ENCODE measurements around the gene GRID2.
"Not testable (repeated sequence)": the region's sequence is repeated elsewhere in the genome, so short reads cannot be mapped to it uniquely, and the experiment has no call there.

Gene GRID2

GRCh38 chr4:92303621-92304027, at the start of gene GRID2:
TSS of gene GRID2 (plus strand) at chr4:92303966.
- DNase-seq = no peak

DNA sequence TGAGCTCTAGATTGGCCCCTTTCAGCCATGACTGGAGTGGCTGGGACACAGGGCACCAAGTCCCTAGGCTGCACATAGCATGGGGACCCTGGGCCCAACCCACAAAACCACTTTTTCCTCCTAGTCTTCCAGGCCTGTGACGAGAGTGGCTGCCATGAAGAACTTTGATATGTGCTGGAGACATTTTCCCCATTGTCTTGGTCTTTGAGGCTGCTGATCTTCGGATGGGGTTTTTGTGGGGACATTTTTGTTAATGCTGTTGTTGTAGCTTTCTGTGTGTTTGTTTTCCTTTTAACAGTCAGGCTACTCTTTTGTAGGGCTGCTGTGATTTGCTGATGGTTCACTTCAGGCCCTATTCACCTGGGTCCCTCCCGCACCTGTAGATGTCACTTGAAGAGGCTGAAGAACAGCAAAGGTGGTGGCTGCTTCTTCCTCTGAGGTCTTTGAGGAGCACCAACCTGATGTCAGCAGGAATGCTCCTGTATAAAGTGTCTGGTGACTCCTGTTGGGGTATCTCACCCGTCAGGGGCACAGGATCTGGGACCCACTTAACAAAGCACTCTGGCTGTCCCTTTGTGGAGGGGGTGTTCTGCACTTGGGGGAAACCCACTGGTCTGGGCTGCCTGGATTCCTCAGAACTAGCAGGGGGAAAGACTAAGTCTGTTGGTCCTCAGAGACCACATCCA, 49.6 kb upstream of the GRID2 start:
- DNase-seq = no peak

GRCh38 chr4:92254767-92255442, 48.9 kb upstream of the GRID2 start:
- DNase-seq = no peak

GRCh38 chr4:92255920-92256244, 47.9 kb upstream of the GRID2 start:
- DNase-seq = no peak

DNA sequence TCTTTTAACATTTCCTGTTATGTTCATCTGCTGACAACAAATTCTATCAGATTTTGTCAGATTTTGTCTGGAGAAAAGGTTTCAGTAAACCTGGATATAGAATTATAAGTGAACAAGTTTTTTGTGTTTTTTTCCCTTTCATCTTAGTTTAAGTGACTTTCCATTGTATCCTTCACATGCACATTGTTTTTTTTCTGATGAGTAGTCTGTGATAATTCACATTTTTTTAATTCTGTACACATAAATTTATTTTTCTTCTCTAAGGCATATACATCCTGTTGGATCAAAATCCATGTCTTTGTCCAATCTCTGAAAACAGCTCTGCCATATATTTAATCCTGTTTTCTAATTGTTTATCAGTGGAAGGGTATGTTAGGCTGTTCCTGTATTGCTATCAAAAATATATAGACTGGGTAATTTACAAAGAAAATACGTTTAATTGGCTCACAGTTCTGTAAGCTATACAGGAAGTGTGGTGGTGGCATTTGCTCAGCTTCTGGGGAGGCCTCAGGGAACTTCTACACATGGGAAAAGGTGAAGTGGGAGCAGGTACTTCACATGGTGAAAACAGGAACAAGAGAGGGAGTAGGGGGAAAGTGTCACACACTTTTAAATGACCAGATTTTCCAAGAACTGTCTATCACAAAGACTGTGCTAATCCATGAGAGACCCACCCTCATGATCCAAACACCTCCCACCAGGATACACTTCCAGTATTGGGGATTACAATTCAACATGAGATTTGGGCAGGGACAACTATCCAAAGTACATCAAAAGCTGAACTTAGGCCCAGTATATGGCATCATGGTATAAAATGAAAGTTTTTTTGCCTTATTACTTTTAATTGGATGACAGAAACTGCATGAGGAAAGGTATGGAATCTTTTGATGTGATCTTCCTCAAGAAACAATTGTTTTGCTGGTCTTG, 45.6 kb upstream of the GRID2 start:
- no peak for DNase-seq

GRCh38 chr4:92261256-92261655, 42.5 kb upstream of the GRID2 start:
- DNase-seq = no peak

- DNase-seq = no peak
Measured at GRCh38 chr4:92262371-92262770, 41.4 kb upstream of the GRID2 start.

- no peak for DNase-seq
Measured at GRCh38 chr4:92263010-92263409, 40.8 kb upstream of the GRID2 start.

DNA sequence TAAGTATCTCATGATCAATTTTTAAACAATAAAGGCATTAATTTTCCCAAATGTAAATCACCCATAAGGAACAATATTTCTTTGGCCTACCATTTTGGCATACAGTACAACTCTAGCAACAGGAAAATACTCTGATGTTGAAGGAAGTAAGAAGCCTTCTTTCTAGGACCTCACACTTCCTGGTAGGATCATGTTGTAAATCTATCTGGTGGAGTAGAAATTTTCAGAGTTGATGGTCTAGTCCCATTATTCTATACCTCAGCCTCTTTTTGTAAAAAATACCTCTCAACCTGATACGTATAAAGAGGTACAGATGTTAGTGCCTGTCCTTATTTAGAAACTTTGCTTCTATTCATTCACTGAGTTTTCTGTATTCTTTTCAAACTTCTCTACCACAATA, 40.2 kb upstream of the GRID2 start:
- DNase-seq = no peak

DNA sequence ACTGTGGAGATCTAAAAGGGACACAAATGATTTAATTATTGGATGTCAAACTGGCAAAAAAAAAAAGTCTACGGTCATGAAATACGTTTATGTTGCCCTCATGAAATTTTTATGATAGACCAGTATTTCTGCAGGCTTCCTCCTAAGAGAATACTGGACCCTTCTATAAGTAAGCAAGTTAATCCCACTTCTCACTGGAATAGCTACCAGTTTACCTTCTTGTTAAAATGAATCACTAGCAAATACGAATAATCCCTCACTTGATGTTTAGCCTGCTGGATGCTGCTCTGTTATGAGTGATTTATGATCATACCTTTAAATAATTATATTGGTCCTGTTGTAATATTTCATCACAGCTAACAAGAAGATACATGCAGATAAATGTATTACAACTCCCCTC, 39.6 kb upstream of the GRID2 start:
- no peak for DNase-seq

GRCh38 chr4:92265021-92265420, 38.7 kb upstream of the GRID2 start:
- no peak for DNase-seq

- DNase-seq = no peak
Measured at GRCh38 chr4:92265798-92266197, 38.0 kb upstream of the GRID2 start.

- no peak for DNase-seq
Measured at GRCh38 chr4:92266521-92266920, 37.2 kb upstream of the GRID2 start.

GRCh38 chr4:92268642-92269041, 35.1 kb upstream of the GRID2 start:
- no peak for DNase-seq

- no peak for DNase-seq
Measured at GRCh38 chr4:92270908-92271307, 32.9 kb upstream of the GRID2 start.

GRCh38 chr4:92271551-92271950, 32.2 kb upstream of the GRID2 start:
- DNase-seq = not testable (repeated sequence)

DNA sequence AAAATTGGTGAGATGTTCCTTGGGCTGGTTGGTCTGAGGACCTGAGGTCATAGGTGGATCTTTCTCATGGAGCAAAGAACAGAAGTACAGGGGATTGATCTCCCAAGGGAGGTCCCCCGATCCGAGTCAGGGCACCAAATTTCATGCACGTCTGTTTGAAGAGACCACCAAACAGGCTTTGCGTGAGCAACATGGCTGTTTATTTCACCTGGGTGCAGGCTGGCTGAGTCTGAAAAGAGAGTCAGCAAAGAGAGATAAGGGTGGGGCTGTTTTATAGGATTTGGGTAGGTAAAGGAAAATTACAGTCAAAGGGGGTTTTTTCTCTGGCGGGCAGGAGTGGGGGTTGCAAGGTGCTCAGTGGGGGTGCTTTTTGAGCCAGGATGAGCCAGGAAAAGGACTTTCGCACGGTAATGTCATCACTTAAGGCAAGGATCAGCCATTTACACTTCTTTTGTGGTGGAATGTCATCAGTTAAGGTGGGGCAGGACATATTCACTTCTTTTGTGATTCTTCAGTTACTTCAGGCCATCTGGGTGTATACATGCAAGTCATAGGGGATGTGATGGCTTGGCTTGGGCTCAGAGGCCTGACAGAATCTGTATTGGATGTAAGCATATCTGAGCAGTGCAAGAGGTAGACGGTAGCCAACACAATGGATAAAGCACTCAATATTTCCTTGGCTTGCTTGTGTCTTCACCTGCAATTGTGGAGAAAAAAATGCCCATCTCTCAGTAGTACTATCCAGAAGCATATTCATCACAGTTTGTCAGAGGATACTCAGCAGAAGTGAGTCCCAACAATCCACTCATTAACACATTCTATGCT, 26.5 kb upstream of the GRID2 start:
- not testable (repeated sequence) for DNase-seq

DNA sequence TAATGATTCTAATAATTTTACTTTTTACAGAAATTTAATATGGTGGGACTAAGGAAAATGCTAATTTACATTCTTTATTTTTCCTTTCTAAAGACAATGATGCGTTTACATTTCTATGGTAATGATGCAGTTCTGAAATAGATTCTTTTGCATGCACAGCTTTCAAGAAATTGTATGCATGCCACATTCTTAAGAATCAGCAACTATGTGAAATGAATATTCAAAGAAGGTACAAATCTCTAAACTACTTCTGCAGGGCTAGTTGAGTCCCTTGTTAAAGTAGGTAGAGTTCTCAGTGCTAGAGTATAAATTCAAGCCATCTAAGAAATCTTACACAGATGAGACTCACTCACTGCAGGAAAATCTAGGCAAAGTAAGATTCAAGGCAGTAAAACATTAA, 24.5 kb upstream of the GRID2 start:
- DNase-seq = no peak

GRCh38 chr4:92299152-92299551, 4.6 kb upstream of the GRID2 start:
- DNase-seq = no peak

GRCh38 chr4:92304121-92304520, 355 bp downstream of the GRID2 start:
- no peak for DNase-seq

DNA sequence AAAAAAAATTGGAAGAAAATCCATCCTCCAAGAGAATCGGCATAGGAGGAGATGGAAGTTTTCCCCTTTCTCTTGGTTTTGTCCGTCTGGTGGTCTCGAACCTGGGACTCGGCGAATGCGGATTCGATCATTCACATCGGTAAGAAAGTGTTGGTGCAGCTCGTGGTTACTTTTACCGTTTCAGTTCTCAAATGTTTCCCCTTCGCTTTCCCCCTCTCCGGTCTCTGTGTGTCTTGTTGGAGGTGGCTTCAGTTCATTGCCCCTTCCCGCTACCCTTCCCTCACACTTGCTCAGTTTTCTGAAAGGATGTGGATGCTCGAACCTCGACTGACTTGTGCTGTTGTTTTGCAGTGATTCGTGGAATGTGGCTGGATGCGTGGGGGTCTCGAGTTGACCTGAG, 840 bp downstream of the GRID2 start:
- no peak for DNase-seq

DNA sequence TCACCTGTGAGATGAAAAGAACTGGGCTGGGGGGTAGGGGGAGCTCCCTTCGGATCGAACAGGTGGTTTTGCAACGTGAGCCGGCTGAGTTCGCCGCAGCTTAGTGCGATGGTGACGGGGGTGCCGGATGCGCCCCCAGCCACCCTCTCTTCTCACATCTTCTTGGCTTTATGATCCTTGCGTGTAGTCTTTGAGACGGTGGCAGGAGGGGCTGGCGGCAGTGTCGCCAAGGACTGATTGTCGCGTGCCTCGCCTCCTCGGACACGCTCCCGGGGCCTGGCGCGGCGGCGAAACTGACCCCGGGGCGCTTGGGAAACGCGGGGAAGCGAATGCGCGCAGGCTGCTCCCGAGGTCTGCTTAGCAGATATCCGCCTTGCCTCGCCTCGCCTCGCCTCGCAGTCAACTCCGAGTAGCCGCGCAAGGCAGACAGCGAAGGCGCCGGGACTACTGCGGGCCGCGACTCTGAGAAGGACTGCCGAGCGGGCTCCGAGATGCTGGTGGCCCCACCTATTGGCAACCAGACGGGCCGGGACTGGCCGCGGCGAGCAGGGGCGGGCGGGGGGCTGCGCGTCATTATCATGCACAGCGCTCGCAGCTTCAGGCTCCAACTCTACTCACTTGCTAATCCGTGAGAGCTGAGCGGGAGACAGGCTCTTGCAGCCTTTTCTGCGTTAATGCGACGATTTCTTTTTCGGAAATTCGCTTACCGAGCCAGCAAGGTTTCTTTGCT, 1.5 kb downstream of the GRID2 start:
- no peak for DNase-seq
